ENCODE measurements around the gene CNPY2. TPM values are rescaled to one million over a fixed set of nuclear protein-coding genes. Genes with fewer than 3 reads are reported as not detected.

Gene CNPY2
- total and polyA plus RNA-seq, 11 donors: 26.8 to 67.3 (median 39.0) TPM

DNA sequence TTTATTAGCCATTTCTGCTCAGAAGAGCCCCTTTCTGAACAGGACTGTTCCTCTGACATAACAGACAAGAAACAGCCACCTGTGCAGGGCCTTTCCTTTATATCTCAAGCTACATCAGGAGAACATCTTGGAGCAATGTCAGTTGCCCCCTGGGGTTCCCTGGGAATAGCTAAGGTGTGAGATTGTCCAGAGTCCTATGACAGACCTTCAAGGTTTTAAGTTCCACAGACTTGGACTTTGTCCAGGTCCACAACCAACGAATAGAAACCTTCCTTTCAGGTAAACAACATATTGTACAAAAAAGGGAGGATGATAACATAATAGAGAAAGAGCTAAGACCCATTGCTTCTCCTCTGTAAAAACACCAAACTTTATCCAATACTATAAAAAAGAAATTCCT lies 25.8 kb upstream of the CNPY2 start:
- 42 to 70% (median 52%) methylated on average over 1 of the region's 1 CpG for WGBS, 4 donors
- Histone ChIP-seq H3K4me3 (no peak overlapping the region), H3K36me3 (peaks cover 0 to 57% (median 52%) of the 10 kb centered on the region in 9 donors), H3K9me3 (no peaks in the 10 kb centered on the region), H3K27ac (no peak overlapping the region), H3K27me3 (no peaks in the 10 kb centered on the region), H3K4me1 (peaks cover 0 to 23% (median 0%) of the 10 kb centered on the region in 12 donors)
- no peak for ATAC-seq
- DNase-seq: no peak
- intact Hi-C loops (cut with DNase I): no loop called here
- no peak for TF ChIP-seq POLR2A (IDR thresholded peaks at IDR 0.05)
- TF ChIP-seq, protein P1, sequence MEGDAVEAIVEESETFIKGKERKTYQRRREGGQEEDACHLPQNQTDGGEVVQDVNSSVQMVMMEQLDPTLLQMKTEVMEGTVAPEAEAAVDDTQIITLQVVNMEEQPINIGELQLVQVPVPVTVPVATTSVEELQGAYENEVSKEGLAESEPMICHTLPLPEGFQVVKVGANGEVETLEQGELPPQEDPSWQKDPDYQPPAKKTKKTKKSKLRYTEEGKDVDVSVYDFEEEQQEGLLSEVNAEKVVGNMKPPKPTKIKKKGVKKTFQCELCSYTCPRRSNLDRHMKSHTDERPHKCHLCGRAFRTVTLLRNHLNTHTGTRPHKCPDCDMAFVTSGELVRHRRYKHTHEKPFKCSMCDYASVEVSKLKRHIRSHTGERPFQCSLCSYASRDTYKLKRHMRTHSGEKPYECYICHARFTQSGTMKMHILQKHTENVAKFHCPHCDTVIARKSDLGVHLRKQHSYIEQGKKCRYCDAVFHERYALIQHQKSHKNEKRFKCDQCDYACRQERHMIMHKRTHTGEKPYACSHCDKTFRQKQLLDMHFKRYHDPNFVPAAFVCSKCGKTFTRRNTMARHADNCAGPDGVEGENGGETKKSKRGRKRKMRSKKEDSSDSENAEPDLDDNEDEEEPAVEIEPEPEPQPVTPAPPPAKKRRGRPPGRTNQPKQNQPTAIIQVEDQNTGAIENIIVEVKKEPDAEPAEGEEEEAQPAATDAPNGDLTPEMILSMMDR (IDR thresholded peaks at IDR 0.05): no peak

DNA sequence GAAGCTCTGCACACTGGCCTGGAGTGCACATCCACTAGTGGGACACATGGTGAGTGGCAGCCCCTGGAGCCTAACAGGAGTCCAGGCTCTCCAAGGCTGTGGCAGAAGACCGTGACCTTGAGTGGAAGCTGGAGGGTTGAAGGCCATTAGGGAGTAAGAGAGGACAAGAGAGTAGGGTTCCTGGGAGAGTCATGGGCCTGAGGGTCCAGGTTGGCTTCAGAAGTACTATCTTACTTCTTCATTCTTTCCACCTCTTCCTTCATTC lies 23.3 kb upstream of the CNPY2 start:
- DNase-seq (no peak), ATAC-seq (no peak)
- peaks cover 0 to 30% (median 2%) of the 10 kb centered on the region in 12 donors for H3K4me1 ChIP-seq
- H3K9me3 ChIP-seq: no peaks in the 10 kb centered on the region
- peaks cover 0 to 32% (median 26%) of the 10 kb centered on the region in 9 donors for H3K36me3 ChIP-seq
- H3K27ac ChIP-seq: peak overlapping the region in 1 of 12 donors; percentile 71
- TF ChIP-seq POLR2A (IDR thresholded peaks at IDR 0.05): no peak
- intact Hi-C loops (cut with DNase I): loop anchor here in 5 of 10 donors (10.0 kb wide), 1 partner anchor 126 kb away; the partner anchor contains the start of gene SPRYD4 (in 5 of the 5)
- H3K4me3 ChIP-seq: peak overlapping the region in 1 of 12 donors; percentile 30
- H3K27me3 ChIP-seq: no peaks in the 10 kb centered on the region
- 86 to 100% (median 92%) methylated on average over 1 of the region's 1 CpG for WGBS, 4 donors

DNA sequence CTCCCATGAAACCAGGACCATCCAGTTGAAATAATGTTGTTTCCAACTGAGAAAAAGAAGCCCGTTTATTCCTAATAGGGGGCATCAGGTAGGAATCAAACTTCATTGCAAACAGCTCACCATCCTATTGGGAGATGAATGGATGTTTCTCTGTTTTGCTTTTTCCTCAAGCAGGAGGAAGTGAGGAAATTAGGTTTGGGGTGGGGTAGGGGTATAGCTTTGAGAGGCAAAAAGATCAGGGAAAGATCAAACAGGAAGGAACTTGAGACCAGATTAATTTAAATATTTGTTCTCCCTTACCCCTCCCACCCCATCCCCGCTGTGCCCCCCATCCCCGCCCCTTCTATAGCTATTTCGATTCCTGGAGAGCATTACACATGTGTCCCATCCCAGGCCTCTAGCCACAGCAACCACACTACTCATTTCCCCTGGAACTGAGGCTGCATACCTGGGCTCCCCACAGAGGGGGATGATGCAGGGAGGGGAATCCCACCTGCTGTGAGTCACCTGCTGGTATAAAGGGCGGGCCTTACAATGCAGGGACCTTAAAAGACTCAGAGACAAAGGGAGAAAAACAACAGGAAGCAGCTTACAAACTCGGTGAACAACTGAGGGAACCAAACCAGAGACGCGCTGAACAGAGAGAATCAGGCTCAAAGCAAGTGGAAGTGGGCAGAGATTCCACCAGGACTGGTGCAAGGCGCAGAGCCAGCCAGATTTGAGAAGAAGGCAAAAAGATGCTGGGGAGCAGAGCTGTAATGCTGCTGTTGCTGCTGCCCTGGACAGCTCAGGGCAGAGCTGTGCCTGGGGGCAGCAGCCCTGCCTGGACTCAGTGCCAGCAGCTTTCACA lies 22.7 kb upstream of the CNPY2 start, which contains the start of gene IL23A:
IL23A (plus strand) TSS at position 577 of the 850 bp plus-strand sequence; CDS start at position 738, 161 bp downstream.
- H3K4me3 ChIP-seq: peak within 1 kb of the TSS in 1 of 12 donors; percentile 30
- peak within 1 kb of the TSS in 1 of 12 donors; percentile 71 for H3K27ac ChIP-seq
- WGBS, 4 donors: 40 to 50% (median 46%) methylated on average over 9 of the region's 9 CpGs
- DNase-seq (no peak), ATAC-seq (no peak)
- peaks cover 0 to 30% (median 3%) of the 10 kb centered on the region in 12 donors for H3K4me1 ChIP-seq
- TF ChIP-seq POLR2A (IDR thresholded peaks at IDR 0.05): no peak
- TF ChIP-seq, protein P1 (IDR thresholded peaks at IDR 0.05): no peak
- no peaks in the 10 kb centered on the region for H3K9me3 ChIP-seq
- intact Hi-C loops (cut with DNase I): loop anchor here in 5 of 10 donors (10.0 kb wide), 1 partner anchor 126 kb away; the partner anchor contains the start of gene SPRYD4 (in 5 of the 5)
- no peaks in the 10 kb centered on the region for H3K27me3 ChIP-seq
- peaks cover 0 to 26% (median 21%) of the 10 kb centered on the region in 9 donors for H3K36me3 ChIP-seq

DNA sequence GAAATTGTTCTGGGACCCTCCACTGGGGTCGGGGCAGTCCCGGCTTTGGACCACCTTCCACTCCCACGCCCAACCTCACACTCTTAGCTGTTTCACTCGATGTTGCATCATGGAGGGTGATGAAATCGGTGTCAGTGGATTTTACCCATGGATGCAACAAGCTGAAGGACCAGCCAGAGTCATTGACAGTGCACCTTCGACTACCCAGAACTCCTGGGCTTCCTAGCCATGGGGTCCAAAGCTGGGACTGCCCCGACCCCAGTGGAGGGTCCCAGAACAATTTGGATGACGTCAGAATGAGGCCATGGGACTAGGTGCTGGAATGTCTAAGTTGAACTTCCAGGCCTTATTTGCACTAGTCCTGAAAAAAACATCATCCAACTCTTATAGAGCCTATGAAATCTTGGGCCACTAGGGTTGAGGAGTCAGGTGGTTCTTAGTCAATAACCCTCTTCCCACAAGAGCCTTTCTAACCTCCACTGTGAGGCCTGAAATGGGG lies 22.0 kb upstream of the CNPY2 start:
- no peak overlapping the region for H3K4me3 ChIP-seq
- 83 to 85% (median 84%) methylated on average over 8 of the region's 8 CpGs for WGBS, 4 donors
- TF ChIP-seq, protein P1 (IDR thresholded peaks at IDR 0.05): no peak
- no peak for TF ChIP-seq POLR2A (IDR thresholded peaks at IDR 0.05)
- H3K27me3 ChIP-seq: no peaks in the 10 kb centered on the region
- H3K4me1 ChIP-seq: peaks cover 0 to 37% (median 7%) of the 10 kb centered on the region in 12 donors
- H3K9me3 ChIP-seq: no peaks in the 10 kb centered on the region
- H3K36me3 ChIP-seq: peaks cover 0 to 19% (median 13%) of the 10 kb centered on the region in 9 donors
- DNase-seq: no peak
- ATAC-seq: no peak
- H3K27ac ChIP-seq: peak overlapping the region in 1 of 12 donors; percentile 71
- intact Hi-C loops (cut with DNase I): loop anchor here in 5 of 10 donors (10.0 kb wide), 1 partner anchor 127 kb away; the partner anchor contains the start of gene SPRYD4 (in 5 of the 5)
